Nephron progenitor cell (in vitro differentiated cells): ENCODE data around the gene RASA4.
A peak's percentile ranks its signal among the peaks of the same experiment; 100 is the strongest.
"Not testable (repeated sequence)": the region's sequence is repeated elsewhere in the genome, so short reads cannot be mapped to it uniquely, and the experiment has no call there.

Experiments used
- DNase-seq: peaks from one replicate; pipeline ENCODE4 v3.0.0; 2021
- H3K27ac Mint-ChIP-seq: 2 replicates; pipeline ENCODE4 v1.8.0; 2021; ENCODE audit warnings: mild to moderate bottlenecking, moderate library complexity, mixed read lengths
- H3K27me3 Mint-ChIP-seq: 2 replicates; pipeline ENCODE4 v1.8.0; 2021; ENCODE audit warnings: mild to moderate bottlenecking, low read depth, mixed read lengths; ENCODE audit not compliant: poor library complexity
- H3K36me3 Mint-ChIP-seq: 2 replicates; pipeline ENCODE4 v1.8.0; 2021; ENCODE audit warnings: low read depth, mixed read lengths
- H3K4me1 Mint-ChIP-seq: 2 replicates; pipeline ENCODE4 v1.8.0; 2021; ENCODE audit warnings: mixed read lengths
- H3K4me3 Mint-ChIP-seq: 2 replicates; pipeline ENCODE4 v1.8.0; 2021; ENCODE audit warnings: mild to moderate bottlenecking, moderate library complexity, mixed read lengths
- H3K9me3 Mint-ChIP-seq: 2 replicates; pipeline ENCODE4 v1.8.0; 2021; ENCODE audit warnings: mild to moderate bottlenecking, moderate library complexity, mixed read lengths

The RASA4 gene

GRCh38 chr7:102614346-102614697 is 2.2 kb downstream of the RASA4 start:
- H3K36me3 Mint-ChIP-seq, H3K4me3 Mint-ChIP-seq, H3K27ac Mint-ChIP-seq, H3K9me3 Mint-ChIP-seq, DNase-seq, H3K4me1 Mint-ChIP-seq, H3K27me3 Mint-ChIP-seq: not testable (repeated sequence)

DNA sequence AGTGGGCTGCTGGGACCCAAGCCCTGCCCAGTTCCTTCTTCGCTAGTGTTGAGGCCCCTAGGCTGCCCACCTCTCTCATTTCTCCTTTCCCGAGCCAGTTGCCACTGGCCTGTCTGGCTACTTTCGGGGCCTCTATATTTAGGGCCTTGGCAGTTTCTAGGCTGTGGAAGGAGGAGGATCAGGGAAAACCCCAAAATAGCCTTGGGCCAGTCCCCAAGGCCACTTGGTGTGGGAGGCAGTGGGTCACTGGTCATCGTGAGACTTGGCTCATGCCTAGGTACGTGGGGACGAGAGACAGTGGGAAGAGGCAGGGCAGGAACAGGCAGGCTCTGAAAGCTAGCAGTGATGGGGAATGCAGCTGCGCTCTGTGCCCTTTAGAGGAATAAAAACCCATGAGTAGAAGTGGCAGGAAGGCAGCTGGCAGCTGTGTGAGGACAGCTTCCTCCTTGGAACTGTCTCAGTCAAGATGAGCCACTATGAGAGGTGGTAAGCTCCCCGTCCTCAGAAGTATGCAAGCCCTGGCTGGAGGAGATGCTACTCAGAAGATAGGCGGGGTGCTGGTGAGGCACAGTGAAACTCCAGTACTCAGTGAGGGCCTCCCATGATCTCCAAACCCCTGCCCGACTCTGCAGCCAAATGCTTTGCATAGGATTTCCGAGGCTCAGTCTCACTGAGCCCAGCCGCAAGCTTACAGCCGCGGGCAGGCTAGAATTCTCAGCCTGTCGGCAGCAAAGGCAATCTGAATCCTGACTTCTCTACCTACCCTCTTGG is 2.8 kb downstream of the RASA4 start:
- not testable (repeated sequence) for H3K4me3 Mint-ChIP-seq, H3K9me3 Mint-ChIP-seq, H3K36me3 Mint-ChIP-seq, DNase-seq, H3K4me1 Mint-ChIP-seq, H3K27ac Mint-ChIP-seq, H3K27me3 Mint-ChIP-seq

- not testable (repeated sequence) for H3K9me3 Mint-ChIP-seq, H3K36me3 Mint-ChIP-seq, H3K27me3 Mint-ChIP-seq, H3K27ac Mint-ChIP-seq, H3K4me1 Mint-ChIP-seq, H3K4me3 Mint-ChIP-seq
- DNase-seq, result peak; percentile 49
These were observed 4.8 kb downstream of the RASA4 start for GRCh38 chr7:102611675-102612325.

GRCh38 chr7:102611013-102611674 is 5.4 kb downstream of the RASA4 start:
- not testable (repeated sequence) for H3K27me3 Mint-ChIP-seq, H3K4me3 Mint-ChIP-seq, DNase-seq, H3K9me3 Mint-ChIP-seq, H3K36me3 Mint-ChIP-seq, H3K4me1 Mint-ChIP-seq, H3K27ac Mint-ChIP-seq

- not testable (repeated sequence) for H3K27ac Mint-ChIP-seq
These were observed 6.1 kb downstream of the RASA4 start for GRCh38 chr7:102610441-102610840.

DNA sequence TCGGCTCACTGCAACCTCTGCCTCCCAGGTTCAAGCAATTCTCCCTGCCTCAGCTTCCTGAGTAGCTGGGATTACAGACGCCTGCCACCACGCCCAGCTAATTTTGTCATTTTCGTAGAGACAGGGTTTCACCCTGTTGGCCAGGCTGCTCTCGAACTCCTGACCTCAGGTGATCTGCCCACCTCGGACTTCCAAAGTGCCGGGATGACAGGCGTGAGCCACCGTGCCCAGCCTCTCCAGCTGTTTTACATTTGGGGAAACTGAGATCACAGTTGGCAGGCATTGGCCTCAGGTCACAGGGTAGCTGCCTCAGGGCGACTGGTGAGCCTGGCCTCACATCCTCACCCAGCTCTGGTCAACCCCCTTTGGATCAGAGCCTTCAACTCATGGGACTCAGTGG is 6.8 kb downstream of the RASA4 start:
- H3K36me3 Mint-ChIP-seq, H3K4me3 Mint-ChIP-seq, H3K27ac Mint-ChIP-seq, H3K27me3 Mint-ChIP-seq, DNase-seq, H3K4me1 Mint-ChIP-seq, H3K9me3 Mint-ChIP-seq: not testable (repeated sequence)

More at GRCh38 chr7:102610441-102610840, 6.1 kb downstream of the RASA4 start:
- H3K4me3 Mint-ChIP-seq, H3K4me1 Mint-ChIP-seq, DNase-seq, H3K27me3 Mint-ChIP-seq, H3K9me3 Mint-ChIP-seq, H3K36me3 Mint-ChIP-seq: not testable (repeated sequence)

- not testable (repeated sequence) for DNase-seq, H3K27me3 Mint-ChIP-seq, H3K27ac Mint-ChIP-seq, H3K36me3 Mint-ChIP-seq, H3K9me3 Mint-ChIP-seq, H3K4me1 Mint-ChIP-seq, H3K4me3 Mint-ChIP-seq
These were observed 9.7 kb downstream of the RASA4 start for GRCh38 chr7:102606848-102607247.

DNA sequence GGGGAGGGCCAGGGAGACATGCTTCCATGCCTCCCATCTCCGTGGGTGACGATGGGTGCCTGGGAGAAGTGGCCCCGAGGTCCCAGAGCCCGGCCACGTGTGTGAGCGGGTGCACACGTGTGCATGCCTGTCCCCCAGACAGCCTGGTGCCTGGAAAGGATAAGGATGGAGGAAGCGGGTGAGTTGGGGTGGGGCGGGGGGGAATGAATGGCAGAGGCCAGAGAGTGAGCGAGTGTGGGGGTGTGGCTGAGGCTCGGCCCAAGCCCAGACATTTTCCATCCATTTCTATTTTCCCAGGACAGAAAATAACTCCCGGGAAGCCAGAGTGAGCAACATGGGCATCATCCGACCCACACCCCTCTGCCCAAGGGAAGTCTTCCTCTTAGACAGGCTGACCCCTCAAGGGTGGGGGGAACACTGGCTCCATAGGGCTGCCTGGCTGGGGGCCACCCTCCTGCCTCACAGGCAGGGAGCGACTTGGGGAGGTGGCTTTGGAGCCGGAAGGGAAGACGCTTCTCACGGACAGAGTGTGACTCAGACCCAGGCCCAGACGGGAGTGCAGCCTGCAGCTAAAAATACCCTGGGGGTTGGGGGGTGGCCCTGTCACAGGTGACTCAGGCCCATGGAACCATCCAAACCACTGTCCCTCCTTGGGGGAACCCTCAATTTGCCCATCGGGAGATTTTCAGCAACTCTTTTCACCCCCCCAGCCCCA is 12.0 kb downstream of the RASA4 start:
- not testable (repeated sequence) for H3K27me3 Mint-ChIP-seq, H3K27ac Mint-ChIP-seq, H3K9me3 Mint-ChIP-seq, H3K36me3 Mint-ChIP-seq, DNase-seq, H3K4me3 Mint-ChIP-seq, H3K4me1 Mint-ChIP-seq

GRCh38 chr7:102602317-102602716 is 14.2 kb downstream of the RASA4 start:
- DNase-seq, H3K9me3 Mint-ChIP-seq, H3K4me1 Mint-ChIP-seq, H3K36me3 Mint-ChIP-seq, H3K27ac Mint-ChIP-seq, H3K27me3 Mint-ChIP-seq, H3K4me3 Mint-ChIP-seq: not testable (repeated sequence)

GRCh38 chr7:102599699-102600098 is 16.9 kb downstream of the RASA4 start:
- H3K4me1 Mint-ChIP-seq, H3K36me3 Mint-ChIP-seq, H3K9me3 Mint-ChIP-seq, H3K27ac Mint-ChIP-seq, H3K4me3 Mint-ChIP-seq, DNase-seq, H3K27me3 Mint-ChIP-seq: not testable (repeated sequence)

GRCh38 chr7:102596036-102596435 is 20.5 kb downstream of the RASA4 start:
- H3K27me3 Mint-ChIP-seq, H3K9me3 Mint-ChIP-seq, H3K4me3 Mint-ChIP-seq, H3K27ac Mint-ChIP-seq, H3K36me3 Mint-ChIP-seq, DNase-seq, H3K4me1 Mint-ChIP-seq: not testable (repeated sequence)

DNA sequence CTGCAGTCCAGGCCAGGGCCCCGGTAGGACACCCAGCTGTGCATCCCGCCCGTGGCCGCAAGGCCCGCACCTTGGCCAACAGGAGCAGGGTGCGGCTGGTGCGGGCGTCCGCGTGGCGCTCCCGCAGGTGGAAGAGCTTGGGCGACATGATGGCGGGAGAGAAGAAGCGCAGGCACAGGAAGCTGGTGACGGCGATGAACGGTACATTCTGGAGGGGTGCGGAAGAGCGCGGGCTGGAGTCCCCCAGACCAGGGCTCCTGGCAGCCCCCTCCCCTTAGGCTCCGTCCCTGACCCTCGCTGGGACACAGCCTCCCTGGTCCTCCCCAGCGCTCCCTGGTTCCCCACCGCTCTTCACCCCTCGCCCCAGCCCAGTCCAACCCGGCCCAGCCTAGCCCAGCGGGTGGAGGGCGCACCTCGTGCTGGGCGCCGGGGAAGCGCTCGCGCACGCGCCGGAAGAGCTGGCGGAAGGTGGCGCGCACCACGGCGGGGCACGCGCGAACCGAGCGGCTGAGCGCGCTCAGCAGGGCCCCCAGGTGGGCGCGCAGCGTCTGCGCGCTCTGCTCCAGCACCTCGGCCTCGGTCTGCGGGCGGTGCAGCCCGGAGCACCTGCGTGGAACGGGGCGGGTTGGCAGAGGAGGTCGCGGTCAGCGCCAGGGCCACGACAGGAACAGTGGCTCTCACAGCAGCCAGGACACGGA is 22.8 kb downstream of the RASA4 start:
- not testable (repeated sequence) for DNase-seq, H3K27ac Mint-ChIP-seq, H3K27me3 Mint-ChIP-seq, H3K4me3 Mint-ChIP-seq, H3K9me3 Mint-ChIP-seq, H3K36me3 Mint-ChIP-seq, H3K4me1 Mint-ChIP-seq

- H3K9me3 Mint-ChIP-seq, DNase-seq, H3K4me3 Mint-ChIP-seq, H3K4me1 Mint-ChIP-seq, H3K36me3 Mint-ChIP-seq, H3K27ac Mint-ChIP-seq, H3K27me3 Mint-ChIP-seq: not testable (repeated sequence)
These were observed 24.0 kb downstream of the RASA4 start for GRCh38 chr7:102592477-102593019.

DNA sequence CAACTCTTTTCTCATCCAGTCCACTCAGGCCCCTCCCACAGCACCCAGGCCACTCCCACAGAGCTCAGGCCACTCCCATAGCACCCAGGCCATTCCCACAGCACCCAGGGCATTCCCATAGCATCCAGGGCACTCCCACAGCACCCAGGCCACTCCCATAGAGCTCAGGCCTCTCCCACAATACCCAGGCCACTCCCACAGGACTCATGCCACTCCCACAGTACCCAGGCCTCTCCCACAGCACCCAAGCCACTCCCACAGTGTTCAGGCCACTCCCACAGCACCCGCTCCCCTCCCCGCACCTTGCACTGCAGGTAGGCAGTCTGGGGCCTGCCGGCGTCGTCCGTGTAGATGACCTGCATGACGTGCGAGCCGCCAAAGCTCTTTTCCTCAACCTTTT is 26.7 kb downstream of the RASA4 start:
- H3K27ac Mint-ChIP-seq, H3K4me3 Mint-ChIP-seq, DNase-seq, H3K27me3 Mint-ChIP-seq, H3K4me1 Mint-ChIP-seq, H3K36me3 Mint-ChIP-seq, H3K9me3 Mint-ChIP-seq: not testable (repeated sequence)
